Naive thymus-derived CD8-positive, alpha-beta T cell (primary cell): Measurements from ENCODE around the gene TNNI3K. TPM values are rescaled to one million over a fixed set of nuclear protein-coding genes. Genes with fewer than 3 reads are reported as not detected.

ENCODE experiments used
- ATAC-seq, 2 donors: fragments of 150-1000 bp; cut with Tn5 transposase in 1 of 2; sonication (Bioruptor Pico), chemical (Tn5 transposase) in 1 of 2; 1 replicate in 1 of 2; 2 replicates in 1 of 2; pipeline ENCODE4 v1.10.0; 2021; ENCODE audit warnings: mild to moderate bottlenecking in 2 of 2, moderate library complexity in 2 of 2
- POLR2A ChIA-PET: fragments of 350-600 bp; sonication (Branson Sonifier 250); formaldehyde crosslinking; loops from one replicate; lab custom pipeline; 2021; ENCODE audit warnings: antibody characterized with exemption; lab: Charles Lee
- DNase-seq, 10 donors: peaks; one replicate each; pipeline versions ENCODE4 v3.0.0 to v3.0.0-alpha.2; 2020 to 2022
- H3K27ac Mint-ChIP-seq, 10 donors: one replicate each; pipeline ENCODE4 v1.8.0; 2020 to 2022; ENCODE audit warnings: mild to moderate bottlenecking in 10 of 10, mixed read lengths in 10 of 10, moderate library complexity in 4 of 10, inconsistent platforms in 1 of 10
- H3K27me3 Mint-ChIP-seq, 5 donors: one replicate each; pipeline ENCODE4 v1.8.0; 2021 to 2022; ENCODE audit warnings: mixed read lengths in 5 of 5
- H3K36me3 Mint-ChIP-seq, 3 donors: one replicate each; pipeline ENCODE4 v1.8.0; 2020 to 2022; ENCODE audit warnings: mixed read lengths in 3 of 3, mild to moderate bottlenecking in 2 of 3, inconsistent platforms in 1 of 3
- H3K4me1 Mint-ChIP-seq, 4 donors: one replicate each; pipeline ENCODE4 v1.8.0; 2021 to 2022; ENCODE audit warnings: mixed read lengths in 4 of 4
- H3K4me3 Mint-ChIP-seq, 10 donors: one replicate each; pipeline ENCODE4 v1.8.0; 2020 to 2022; ENCODE audit warnings: mild to moderate bottlenecking in 10 of 10, mixed read lengths in 10 of 10, moderate library complexity in 6 of 10, inconsistent platforms in 1 of 10
- H3K9me3 Mint-ChIP-seq, 9 donors: one replicate each; pipeline ENCODE4 v1.8.0; 2020 to 2022; ENCODE audit warnings: mixed read lengths in 9 of 9, mild to moderate bottlenecking in 3 of 9, inconsistent platforms in 1 of 9, moderate library complexity in 1 of 9
- polyA plus RNA-seq, 3 donors: library from polyadenylated mRNA; unstranded; fragments of 300-500 nt; fragmentation: Illumina TruSeq; gene quantifications; one replicate each; pipeline ENCODE4 v1.2.3, GENCODE V29; 2021
- total RNA-seq, 8 experiments: library from RNA in 2 of 8; stranded (reverse) in 2 of 8; gene quantifications; one replicate each; pipeline ENCODE4 v1.2.3 and lab custom pipeline; 2021 to 2026

TNNI3K gene
- total and polyA plus RNA-seq, 5 experiments from 2014 or later = 0.43 to 2.4 TPM; not detected in 3

DNA sequence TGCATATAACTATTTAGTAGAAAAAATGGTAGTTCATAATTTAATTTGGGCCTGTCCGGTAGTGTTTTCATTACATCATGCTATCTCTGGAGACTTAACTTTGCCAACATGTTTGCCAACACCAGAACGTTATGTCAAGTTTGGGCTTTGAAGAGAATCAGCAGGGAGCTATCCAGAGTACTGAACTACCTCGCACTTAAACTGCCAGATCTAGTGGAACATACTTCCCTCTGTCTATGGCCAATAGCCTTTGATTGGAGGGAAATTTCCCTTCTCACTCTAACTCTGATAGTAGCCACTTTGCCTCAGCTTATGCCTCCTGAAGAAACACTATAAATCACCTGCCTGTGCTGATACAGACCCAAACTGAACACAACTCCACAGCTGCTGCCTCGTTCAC is 267.2 kb downstream of the TNNI3K start:
- no peaks in the 10 kb centered on the region for H3K9me3 Mint-ChIP-seq
- DNase-seq = no peak
- H3K4me3 Mint-ChIP-seq = no peak overlapping the region
- no peaks in the 10 kb centered on the region for H3K36me3 Mint-ChIP-seq
- ATAC-seq = no peak
- H3K27me3 Mint-ChIP-seq = peaks cover 0 to 10% (median 0%) of the 10 kb centered on the region in 5 donors
- no peaks in the 10 kb centered on the region for H3K4me1 Mint-ChIP-seq
- no peak overlapping the region for H3K27ac Mint-ChIP-seq
- POLR2A ChIA-PET = no interaction called here

DNA sequence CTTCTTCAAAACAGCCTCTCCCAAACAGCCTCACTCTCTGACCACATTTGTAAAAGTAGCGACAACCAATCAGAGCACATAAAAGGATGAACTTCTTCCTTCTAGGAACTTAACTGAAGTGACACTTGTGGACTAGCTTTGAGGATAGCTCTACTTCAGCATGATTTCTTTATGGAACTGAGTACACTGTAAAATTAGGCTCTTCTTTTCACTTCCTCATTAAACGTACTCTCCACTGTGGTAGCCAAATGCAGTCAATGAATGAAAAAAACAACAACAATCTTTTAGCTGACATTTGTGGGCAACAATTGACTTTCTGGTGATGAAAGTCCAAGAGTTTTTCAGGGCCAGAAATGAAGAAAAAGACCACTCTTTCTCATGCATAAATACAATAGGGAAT is 267.7 kb downstream of the TNNI3K start:
- H3K27me3 Mint-ChIP-seq = peaks cover 0 to 11% (median 0%) of the 10 kb centered on the region in 5 donors
- no peaks in the 10 kb centered on the region for H3K36me3 Mint-ChIP-seq
- H3K4me1 Mint-ChIP-seq = no peaks in the 10 kb centered on the region
- no peak for DNase-seq
- no peak for ATAC-seq
- POLR2A ChIA-PET = no interaction called here
- H3K27ac Mint-ChIP-seq = no peak overlapping the region
- no peaks in the 10 kb centered on the region for H3K9me3 Mint-ChIP-seq
- no peak overlapping the region for H3K4me3 Mint-ChIP-seq

DNA sequence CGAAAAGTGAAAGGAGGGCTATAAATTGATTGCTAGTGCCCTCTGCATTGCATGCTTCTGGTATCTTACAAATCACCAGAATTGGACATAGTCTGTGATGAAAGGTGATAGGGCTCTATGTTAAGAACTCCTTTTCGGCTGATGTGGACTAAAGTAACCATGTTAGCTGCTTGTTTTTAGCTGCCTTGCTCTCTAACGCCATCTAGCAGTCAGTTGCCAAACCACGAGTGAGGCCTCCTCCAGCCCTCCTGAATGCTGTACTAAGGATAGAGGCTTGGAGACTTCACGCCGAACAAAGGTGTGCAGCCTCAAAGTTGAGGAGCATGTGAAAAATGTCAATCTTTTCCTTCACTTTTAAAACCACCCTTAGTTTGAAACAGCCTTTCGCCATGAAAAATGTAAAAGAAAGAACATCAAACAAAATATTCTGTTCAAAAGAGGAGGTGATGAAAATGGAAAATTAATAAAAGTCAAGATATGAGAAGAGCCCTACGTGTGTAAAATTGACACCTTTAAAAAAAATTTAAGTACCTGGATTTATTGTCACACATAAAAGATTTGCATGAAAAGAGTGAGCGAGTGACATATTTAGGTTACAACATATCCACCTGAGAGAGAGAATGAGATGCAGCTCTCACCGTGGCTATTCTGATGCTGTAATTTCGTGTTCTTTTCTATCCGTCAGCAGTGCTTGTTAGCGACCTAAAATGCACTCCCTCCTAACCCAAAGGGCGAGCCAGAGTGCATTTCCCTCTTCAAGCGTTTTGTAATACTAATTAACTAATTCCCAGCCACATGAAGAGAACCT is 269.1 kb downstream of the TNNI3K start:
- Mint-ChIP-seq H3K27ac (no peak overlapping the region), H3K4me3 (no peak overlapping the region), H3K27me3 (peaks cover 0 to 9% (median 0%) of the 10 kb centered on the region in 5 donors), H3K36me3 (no peaks in the 10 kb centered on the region), H3K9me3 (no peaks in the 10 kb centered on the region), H3K4me1 (no peaks in the 10 kb centered on the region)
- ATAC-seq (peak in 1 of 2 donors; percentile 44), DNase-seq (peak in 4 of 10 donors; percentile 2 to 30 (median 8))
- POLR2A ChIA-PET = no interaction called here

DNA sequence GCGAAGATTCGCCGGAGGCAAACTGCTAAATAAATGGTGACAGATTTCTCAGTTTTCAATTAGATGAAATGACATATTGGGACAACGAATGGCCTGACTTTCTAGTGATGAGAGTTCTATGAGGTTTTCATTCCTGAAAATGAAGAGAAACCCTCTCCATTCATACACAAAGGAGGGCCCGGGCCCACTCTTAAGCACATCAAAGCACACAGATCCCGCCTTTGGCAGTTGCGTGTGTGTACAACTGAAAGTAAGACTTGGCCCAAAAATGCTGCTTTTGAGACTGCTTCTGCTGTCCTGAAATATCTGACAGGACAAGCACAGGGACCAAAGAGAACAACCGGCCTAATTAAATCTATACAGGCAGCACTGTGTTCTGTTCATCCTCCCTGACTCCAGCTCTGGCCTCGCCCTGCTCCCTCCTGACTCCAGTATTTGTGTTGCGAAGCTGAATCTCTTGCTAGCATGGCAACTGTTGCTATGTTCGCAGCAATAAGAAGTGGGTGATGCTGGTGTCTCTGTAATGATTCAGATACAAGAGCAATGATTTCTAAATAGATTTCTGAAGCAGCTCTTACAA is 269.8 kb downstream of the TNNI3K start:
- no peak overlapping the region for H3K27ac Mint-ChIP-seq
- H3K9me3 Mint-ChIP-seq = no peaks in the 10 kb centered on the region
- no peaks in the 10 kb centered on the region for H3K36me3 Mint-ChIP-seq
- POLR2A ChIA-PET = no interaction called here
- peaks cover 0 to 9% (median 0%) of the 10 kb centered on the region in 5 donors for H3K27me3 Mint-ChIP-seq
- ATAC-seq (no peak), DNase-seq (no peak)
- no peak overlapping the region for H3K4me3 Mint-ChIP-seq
- no peaks in the 10 kb centered on the region for H3K4me1 Mint-ChIP-seq

DNA sequence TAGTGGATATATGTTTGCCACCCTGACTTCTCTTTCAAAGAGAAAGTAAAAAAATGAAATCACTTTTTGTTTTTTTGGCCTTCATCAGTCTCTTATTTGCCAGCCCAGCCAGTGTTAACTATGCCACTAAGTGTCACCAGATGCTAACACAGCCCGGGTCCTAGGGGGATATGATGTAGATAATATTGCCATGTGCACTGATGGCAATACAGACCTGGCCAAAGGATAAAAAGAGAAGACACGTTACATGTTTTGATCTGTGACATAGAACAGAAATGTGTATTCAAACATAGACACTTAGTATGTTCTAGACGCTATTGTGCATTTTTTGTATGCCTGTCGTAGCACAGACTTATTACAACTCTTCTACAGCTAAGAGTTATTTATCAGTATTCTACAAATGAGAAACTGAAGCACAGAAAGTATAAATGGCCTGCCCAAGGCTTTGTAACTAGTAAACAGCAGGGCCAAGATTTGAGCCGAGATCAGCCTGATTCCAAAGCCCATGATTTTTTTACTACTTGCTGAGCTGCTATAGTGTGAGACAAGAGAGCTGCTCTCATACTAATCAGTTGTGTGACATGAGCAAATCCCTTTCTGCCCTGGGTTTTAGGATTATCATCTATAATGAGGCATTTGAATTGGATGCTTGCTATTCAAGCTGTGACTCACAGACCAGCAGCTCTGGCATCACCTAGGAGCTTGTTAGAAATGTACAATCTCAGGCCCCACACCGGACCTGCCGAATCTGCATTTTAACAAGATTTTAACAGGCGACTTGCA is 270.9 kb downstream of the TNNI3K start:
- no peak for ATAC-seq
- H3K4me1 Mint-ChIP-seq = no peaks in the 10 kb centered on the region
- POLR2A ChIA-PET = no interaction called here
- peaks cover 0 to 9% (median 0%) of the 10 kb centered on the region in 5 donors for H3K27me3 Mint-ChIP-seq
- no peak overlapping the region for H3K27ac Mint-ChIP-seq
- no peak for DNase-seq
- H3K4me3 Mint-ChIP-seq = no peak overlapping the region
- no peaks in the 10 kb centered on the region for H3K9me3 Mint-ChIP-seq
- H3K36me3 Mint-ChIP-seq = no peaks in the 10 kb centered on the region

DNA sequence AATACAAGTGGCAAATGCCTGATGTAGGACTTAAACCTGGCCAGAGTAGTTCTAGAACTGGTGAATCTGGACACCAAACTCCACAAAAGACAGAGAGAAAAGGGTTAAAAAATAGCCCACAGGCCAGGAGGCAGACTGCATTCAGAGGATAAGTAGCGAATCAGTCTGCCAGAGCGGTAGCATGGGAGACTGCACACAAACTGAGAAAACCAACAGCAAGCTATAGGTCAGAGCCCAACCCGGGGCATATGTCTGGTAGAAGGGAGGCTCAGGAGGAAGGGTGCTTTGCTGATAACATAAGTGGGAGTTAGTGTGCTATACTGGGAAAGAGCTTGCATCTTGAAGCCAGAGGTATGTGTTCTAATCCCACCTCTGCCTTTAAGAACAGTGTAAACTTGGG is 273.3 kb downstream of the TNNI3K start:
- Mint-ChIP-seq H3K9me3 (peaks cover 0 to 2% (median 0%) of the 10 kb centered on the region in 9 donors), H3K36me3 (no peaks in the 10 kb centered on the region), H3K4me3 (no peak overlapping the region), H3K27ac (no peak overlapping the region), H3K4me1 (no peaks in the 10 kb centered on the region), H3K27me3 (peaks cover 0 to 8% (median 3%) of the 10 kb centered on the region in 5 donors)
- no peak for ATAC-seq
- no peak for DNase-seq
- POLR2A ChIA-PET = no interaction called here

DNA sequence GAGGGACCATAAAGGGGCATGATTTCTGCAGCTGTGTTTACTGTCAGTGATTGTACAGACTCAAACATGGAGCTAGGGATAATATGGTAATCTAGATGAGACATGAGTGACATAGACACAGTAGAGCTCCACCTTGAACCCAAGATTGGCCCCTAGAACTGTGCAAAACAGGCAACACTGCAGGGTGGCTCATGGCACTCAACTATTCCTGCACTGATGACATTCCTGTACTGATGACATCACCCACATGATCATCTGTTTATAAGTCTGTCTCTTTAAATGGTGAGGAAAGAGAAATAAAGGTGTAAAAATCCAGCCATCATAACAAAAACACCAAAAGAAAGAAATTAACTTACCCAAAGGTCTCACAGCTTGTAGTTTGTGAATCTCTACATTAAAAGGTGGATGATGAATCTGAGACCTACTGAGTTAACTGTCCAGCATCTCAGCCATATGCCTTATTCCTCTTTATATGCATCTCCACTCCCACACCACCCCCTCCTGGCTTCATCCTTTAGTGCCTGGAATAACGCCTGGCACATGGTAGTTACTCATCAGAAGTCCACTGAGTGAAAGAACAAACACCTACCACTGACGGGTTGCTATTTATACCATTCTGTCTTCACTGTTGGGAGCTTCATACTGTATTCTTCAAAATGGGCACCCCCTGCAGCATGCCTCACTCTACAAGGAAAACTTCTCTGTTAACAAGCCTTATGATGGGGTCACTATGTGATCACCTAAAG is 277.2 kb downstream of the TNNI3K start, which contains the start of gene LRRC53:
Gene LRRC53 (minus strand): TSS at position 442 of the 746 bp plus-strand sequence. CDS start 29,262 bp downstream, outside the sequence.
- H3K27ac Mint-ChIP-seq = no peak within 1 kb of the TSS
- H3K4me3 Mint-ChIP-seq = no peak within 1 kb of the TSS
- POLR2A ChIA-PET = no interaction called here
- ATAC-seq (no peak), DNase-seq (no peak)
- H3K9me3 Mint-ChIP-seq = peaks cover 0 to 3% (median 0%) of the 10 kb centered on the region in 9 donors
- H3K36me3 Mint-ChIP-seq = no peaks in the 10 kb centered on the region
- H3K27me3 Mint-ChIP-seq = peaks cover 0 to 12% (median 4%) of the 10 kb centered on the region in 5 donors
- H3K4me1 Mint-ChIP-seq = no peaks in the 10 kb centered on the region

DNA sequence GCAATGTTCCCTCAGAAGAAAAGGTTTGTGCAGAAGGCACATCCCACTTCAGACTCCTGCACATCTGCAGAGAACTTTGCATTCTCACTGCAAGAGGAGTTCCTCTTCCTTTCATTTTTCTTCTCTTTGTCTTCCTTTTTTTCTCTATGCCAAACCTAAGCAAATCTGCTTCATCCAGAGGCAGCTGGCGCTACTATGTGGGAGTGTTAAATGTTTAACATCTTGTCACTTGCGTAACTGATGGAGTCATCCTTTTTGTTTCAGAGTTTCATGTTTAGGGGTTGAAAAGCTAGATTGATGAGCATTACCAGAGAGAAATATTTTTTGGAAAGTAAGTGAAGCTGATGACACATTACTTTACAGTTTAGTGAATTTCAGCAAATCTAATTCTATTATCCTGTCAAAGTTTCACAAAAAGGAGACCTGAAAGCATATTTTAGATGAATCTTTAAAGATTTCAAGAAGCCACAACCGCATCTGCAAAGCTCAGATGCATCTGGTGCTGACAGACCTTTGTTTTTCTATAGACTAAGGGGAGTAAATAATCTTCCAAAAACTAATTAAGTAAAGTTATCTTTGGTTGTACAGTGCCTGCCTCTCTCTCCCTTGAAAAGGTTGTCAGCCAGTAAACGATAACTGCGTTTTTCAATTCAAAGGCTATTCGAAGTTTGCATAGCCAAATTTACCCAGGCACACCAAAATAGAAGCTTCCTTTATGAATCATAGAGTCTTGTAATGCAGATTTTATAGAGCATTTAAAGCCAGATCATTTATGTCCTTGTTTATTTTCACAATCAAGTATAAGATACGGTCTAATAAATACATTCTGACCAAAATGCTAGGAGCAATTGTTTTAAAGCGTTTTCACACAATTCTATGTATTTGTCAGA is 278.5 kb downstream of the TNNI3K start:
- H3K4me1 Mint-ChIP-seq = no peaks in the 10 kb centered on the region
- no peak for ATAC-seq
- H3K36me3 Mint-ChIP-seq = no peaks in the 10 kb centered on the region
- H3K27me3 Mint-ChIP-seq = peaks cover 0 to 8% (median 4%) of the 10 kb centered on the region in 5 donors
- no peak overlapping the region for H3K4me3 Mint-ChIP-seq
- peaks cover 0 to 3% (median 0%) of the 10 kb centered on the region in 9 donors for H3K9me3 Mint-ChIP-seq
- no peak overlapping the region for H3K27ac Mint-ChIP-seq
- POLR2A ChIA-PET = no interaction called here
- no peak for DNase-seq

DNA sequence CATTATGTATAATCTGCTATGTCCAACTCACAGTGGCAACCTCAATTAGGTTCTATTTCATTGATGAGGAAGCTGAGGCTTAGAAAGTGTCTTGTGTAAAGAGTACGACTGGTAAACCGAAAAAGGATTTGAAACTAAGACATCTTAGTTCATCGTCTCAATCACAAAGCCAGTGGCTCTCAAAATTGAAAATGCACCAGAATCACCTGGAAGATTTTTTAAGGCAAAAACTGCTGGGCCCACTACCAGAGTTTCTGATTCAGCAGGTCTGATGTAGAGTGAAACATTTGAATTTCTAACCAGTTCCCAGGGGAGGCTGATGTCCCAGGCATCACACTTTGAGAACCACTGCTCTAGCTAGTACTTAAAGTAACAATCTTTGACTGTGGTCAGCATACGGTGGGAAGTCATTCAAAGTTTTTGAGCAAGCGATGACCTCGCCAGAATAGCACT is 282.4 kb downstream of the TNNI3K start:
- no peaks in the 10 kb centered on the region for H3K36me3 Mint-ChIP-seq

DNA sequence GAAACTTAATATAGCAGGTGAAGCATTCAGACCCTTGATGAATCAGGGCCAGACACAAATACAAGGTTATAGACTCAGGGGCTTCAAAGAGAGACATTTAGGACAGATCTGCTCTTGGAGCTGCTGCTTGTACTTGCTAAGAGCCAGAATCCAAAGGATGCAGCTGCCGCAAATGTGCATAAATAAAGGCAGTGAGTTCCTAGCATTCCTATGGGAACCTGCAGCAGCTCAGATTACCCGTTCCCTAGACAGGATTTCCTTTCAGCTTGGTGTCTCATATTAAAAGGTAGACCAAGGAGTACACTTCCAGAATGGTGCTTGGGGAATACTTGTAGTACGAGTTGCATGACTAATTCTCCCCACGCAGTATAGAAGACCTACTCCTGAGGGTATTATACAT is 287.0 kb downstream of the TNNI3K start:
- H3K4me3 Mint-ChIP-seq = no peak overlapping the region
- ATAC-seq (no peak), DNase-seq (no peak)
- POLR2A ChIA-PET = no interaction called here
- no peaks in the 10 kb centered on the region for H3K9me3 Mint-ChIP-seq
- no peaks in the 10 kb centered on the region for H3K36me3 Mint-ChIP-seq
- no peaks in the 10 kb centered on the region for H3K4me1 Mint-ChIP-seq
- peaks cover 0 to 17% (median 8%) of the 10 kb centered on the region in 5 donors for H3K27me3 Mint-ChIP-seq
- H3K27ac Mint-ChIP-seq = no peak overlapping the region

More for the DNA sequence above, 282.4 kb downstream of the TNNI3K start:
- H3K4me1 Mint-ChIP-seq = no peaks in the 10 kb centered on the region
- no peak overlapping the region for H3K4me3 Mint-ChIP-seq
- peaks cover 3 to 16% (median 8%) of the 10 kb centered on the region in 5 donors for H3K27me3 Mint-ChIP-seq
- POLR2A ChIA-PET = no interaction called here
- peaks cover 0 to 3% (median 0%) of the 10 kb centered on the region in 9 donors for H3K9me3 Mint-ChIP-seq
- no peak for DNase-seq
- no peak for ATAC-seq
- peak overlapping the region in 1 of 10 donors; percentile 2 for H3K27ac Mint-ChIP-seq

DNA sequence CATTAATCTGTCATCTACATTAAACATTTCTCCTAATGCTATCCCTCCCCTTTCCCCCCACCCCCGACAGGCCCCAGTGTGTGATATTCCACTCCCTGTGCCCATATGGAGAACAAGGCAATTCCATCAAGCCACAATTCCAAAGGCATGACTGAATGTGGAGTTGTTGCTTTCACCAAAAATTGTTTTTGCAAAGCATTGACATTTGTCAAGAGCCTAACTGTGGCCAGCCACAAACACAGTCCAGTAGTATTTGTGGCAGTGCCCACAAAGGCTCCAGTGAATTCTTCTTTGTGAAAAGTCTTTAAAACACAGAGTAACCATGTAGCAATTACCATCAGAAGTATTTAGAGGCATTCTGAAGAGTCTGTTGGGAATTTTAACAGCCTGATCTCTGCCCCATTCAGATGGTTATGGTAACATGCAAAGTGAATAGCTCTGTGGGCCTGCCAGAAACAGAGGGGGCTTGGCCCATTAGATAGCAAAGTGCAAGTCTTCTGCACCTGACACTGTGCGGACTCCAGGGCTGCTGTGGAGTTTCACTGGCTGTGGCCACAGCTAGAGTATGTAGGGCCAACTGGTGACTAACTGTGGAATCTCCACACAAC is 288.8 kb downstream of the TNNI3K start:
- Mint-ChIP-seq H3K27me3 (peaks cover 0 to 32% (median 10%) of the 10 kb centered on the region in 5 donors), H3K36me3 (no peaks in the 10 kb centered on the region), H3K27ac (no peak overlapping the region), H3K4me1 (no peaks in the 10 kb centered on the region), H3K4me3 (no peak overlapping the region), H3K9me3 (no peaks in the 10 kb centered on the region)
- POLR2A ChIA-PET = no interaction called here
- DNase-seq (no peak), ATAC-seq (no peak)
